ENCODE results near the gene VIM. TPM values are rescaled to one million over a fixed set of nuclear protein-coding genes. Genes with fewer than 3 reads are reported as not detected.

The VIM gene
- total RNA-seq, 1 donor from 2014 or later, result 375 TPM

DNA sequence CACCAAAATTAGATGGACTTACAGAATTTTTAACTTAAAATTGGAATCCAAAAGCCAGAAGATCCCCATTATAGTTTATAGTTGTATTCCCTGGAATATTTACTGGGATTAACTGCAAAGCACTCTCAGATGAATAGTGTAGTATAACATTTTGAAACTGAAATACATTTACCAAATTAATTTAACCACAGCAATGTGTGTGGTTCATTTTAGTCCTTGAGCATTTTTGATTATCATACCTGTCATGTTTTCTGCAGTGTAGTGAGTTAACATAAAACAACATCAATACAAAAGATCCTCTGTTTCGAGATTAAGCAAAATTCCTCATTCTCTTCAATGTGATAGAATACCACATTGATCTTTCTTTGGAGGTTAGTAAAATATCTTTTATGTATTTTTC, 3.7 kb downstream of the VIM start:
- peaks cover 64% of the 10 kb centered on the region for H3K36me3 ChIP-seq
- DNase-seq, result no peak
- intact Hi-C loops (cut with micrococcal nuclease), result no loop called here
- no peaks in the 10 kb centered on the region for H3K9me3 ChIP-seq (replicated peaks)
- peak overlapping the region; percentile 90 for H3K4me3 ChIP-seq
- H3K27ac ChIP-seq (replicated peaks), result peak overlapping the region; percentile 100
- no peak for TF ChIP-seq CTCF (IDR thresholded peaks at IDR 0.05; ENCODE audit: borderline replicate concordance)
- H3K4me1 ChIP-seq, result peaks cover 90% of the 10 kb centered on the region
- peaks cover 65% of the 10 kb centered on the region for H3K27me3 ChIP-seq (ENCODE audit: low read depth)

GRCh38 chr10:17232276-17232960, 4.4 kb downstream of the VIM start:
- Histone ChIP-seq H3K27me3 (ENCODE audit: low read depth) (peaks cover 65% of the 10 kb centered on the region), H3K27ac (replicated peaks) (peak overlapping the region; percentile 100), H3K9me3 (replicated peaks) (no peaks in the 10 kb centered on the region), H3K4me3 (peak overlapping the region; percentile 90), H3K4me1 (peaks cover 91% of the 10 kb centered on the region), H3K36me3 (peaks cover 70% of the 10 kb centered on the region)
- no peak for DNase-seq
- TF ChIP-seq CTCF (IDR thresholded peaks at IDR 0.05; ENCODE audit: borderline replicate concordance), result no peak
- intact Hi-C loops (cut with micrococcal nuclease), result no loop called here

DNA sequence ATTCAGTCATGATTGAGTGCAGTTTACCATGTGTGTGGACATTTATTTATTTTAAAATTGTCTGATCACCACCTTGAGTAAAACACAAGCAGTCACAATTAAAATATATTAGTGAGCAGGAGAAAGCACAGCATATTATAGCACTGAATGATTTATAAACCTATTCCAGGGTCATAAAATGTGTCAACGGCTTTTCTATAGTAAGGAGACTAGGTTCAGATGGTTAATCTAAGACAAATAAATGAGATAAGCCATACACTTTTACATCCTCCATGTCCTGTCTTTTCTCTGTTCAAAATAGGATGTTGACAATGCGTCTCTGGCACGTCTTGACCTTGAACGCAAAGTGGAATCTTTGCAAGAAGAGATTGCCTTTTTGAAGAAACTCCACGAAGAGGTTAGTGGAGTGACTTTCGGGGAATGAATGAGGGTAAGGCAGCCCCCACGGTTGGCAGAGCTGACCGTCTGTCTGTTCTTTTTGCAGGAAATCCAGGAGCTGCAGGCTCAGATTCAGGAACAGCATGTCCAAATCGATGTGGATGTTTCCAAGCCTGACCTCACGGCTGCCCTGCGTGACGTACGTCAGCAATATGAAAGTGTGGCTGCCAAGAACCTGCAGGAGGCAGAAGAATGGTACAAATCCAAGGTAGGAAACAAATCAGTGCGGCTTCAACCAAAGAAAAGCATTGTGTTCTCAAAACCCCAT, 5.4 kb downstream of the VIM start:
- TF ChIP-seq CTCF (IDR thresholded peaks at IDR 0.05; ENCODE audit: borderline replicate concordance), result no peak
- H3K36me3 ChIP-seq, result peaks cover 71% of the 10 kb centered on the region
- peaks cover 56% of the 10 kb centered on the region for H3K27me3 ChIP-seq (ENCODE audit: low read depth)
- H3K9me3 ChIP-seq (replicated peaks), result no peaks in the 10 kb centered on the region
- H3K4me1 ChIP-seq, result peaks cover 88% of the 10 kb centered on the region
- peak overlapping the region; percentile 100 for H3K27ac ChIP-seq (replicated peaks)
- intact Hi-C loops (cut with micrococcal nuclease), result no loop called here
- H3K4me3 ChIP-seq, result peak overlapping the region; percentile 90
- peak; percentile 28 for DNase-seq

DNA sequence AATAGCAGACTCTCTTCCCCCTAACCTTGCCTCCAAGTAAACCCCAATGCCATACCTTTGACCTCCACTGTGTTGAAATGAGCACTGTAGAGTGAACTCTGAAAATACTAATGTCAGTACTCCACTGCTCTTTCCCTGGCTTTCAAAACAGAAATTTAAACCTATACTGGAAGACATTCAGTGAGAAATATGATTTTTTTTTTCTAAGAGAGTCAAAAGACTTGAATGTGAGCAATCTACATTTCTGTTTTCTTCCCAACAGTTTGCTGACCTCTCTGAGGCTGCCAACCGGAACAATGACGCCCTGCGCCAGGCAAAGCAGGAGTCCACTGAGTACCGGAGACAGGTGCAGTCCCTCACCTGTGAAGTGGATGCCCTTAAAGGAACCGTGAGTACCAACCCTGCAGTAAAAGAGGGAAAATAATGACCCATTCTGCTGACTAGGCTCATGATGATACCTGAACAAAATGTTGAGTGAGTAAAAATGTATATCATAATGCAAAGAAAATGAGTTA, 6.4 kb downstream of the VIM start:
- peak overlapping the region; percentile 100 for H3K27ac ChIP-seq (replicated peaks)
- no peak for DNase-seq
- TF ChIP-seq CTCF (IDR thresholded peaks at IDR 0.05; ENCODE audit: borderline replicate concordance), result no peak
- H3K36me3 ChIP-seq, result peaks cover 71% of the 10 kb centered on the region
- H3K4me1 ChIP-seq, result peaks cover 78% of the 10 kb centered on the region
- H3K27me3 ChIP-seq (ENCODE audit: low read depth), result peaks cover 46% of the 10 kb centered on the region
- no peaks in the 10 kb centered on the region for H3K9me3 ChIP-seq (replicated peaks)
- H3K4me3 ChIP-seq, result peak overlapping the region; percentile 90
- intact Hi-C loops (cut with micrococcal nuclease), result no loop called here

GRCh38 chr10:17235136-17235535, 7.1 kb downstream of the VIM start:
- DNase-seq, result no peak
- peaks cover 71% of the 10 kb centered on the region for H3K36me3 ChIP-seq
- intact Hi-C loops (cut with micrococcal nuclease), result no loop called here
- no peak for TF ChIP-seq CTCF (IDR thresholded peaks at IDR 0.05; ENCODE audit: borderline replicate concordance)
- H3K27ac ChIP-seq (replicated peaks), result peak overlapping the region; percentile 100
- no peaks in the 10 kb centered on the region for H3K9me3 ChIP-seq (replicated peaks)
- H3K27me3 ChIP-seq (ENCODE audit: low read depth), result peaks cover 39% of the 10 kb centered on the region
- peaks cover 71% of the 10 kb centered on the region for H3K4me1 ChIP-seq
- peak overlapping the region; percentile 90 for H3K4me3 ChIP-seq

Measured in left ventricle myocardium inferior (tissue), 1 donor.